ENCODE measurements around the gene TCF4.

DNA sequence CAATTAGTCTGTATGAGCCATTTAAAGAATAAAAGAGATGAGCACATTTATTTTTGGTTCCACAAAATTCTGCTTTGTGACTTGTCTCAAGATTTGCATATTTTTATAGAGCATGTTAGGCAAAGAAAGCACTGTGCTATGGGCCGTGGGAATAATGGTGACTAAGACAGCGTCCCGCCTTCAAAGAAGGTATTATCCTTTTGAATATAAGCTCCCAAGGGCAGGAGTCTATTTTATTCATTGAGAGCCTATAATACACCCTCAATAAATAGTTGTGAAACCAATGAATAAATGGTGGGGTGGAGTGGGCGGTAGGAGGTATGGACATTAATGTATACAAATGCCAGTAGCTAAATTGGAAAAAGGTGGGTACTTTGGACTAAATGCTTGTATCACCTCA lies 20.5 kb upstream of the TCF4 start:
- TF ChIP-seq TAF1 (IDR thresholded peaks at IDR 0.05; ENCODE audit: low read depth, low read length) (no peak), POLR2A (IDR thresholded peaks at IDR 0.05; ENCODE audit: low read depth, low read length) (no peak)
